GM18951 (cell line): ENCODE results near the gene PCED1B.
"Not testable (repeated sequence)": the region's sequence is repeated elsewhere in the genome, so short reads cannot be mapped to it uniquely, and the experiment has no call there.

Experiments used
- POLR2A ChIP-seq: IDR thresholded peaks from 4 replicates; pipeline ENCODE4 v1.6.1; 2011; ENCODE audit warnings: mild to moderate bottlenecking; ENCODE audit not compliant: insufficient read length, insufficient read depth; ENCODE audit errors: extremely low read depth
- in situ Hi-C: fragments of 300-500 bp; cut with MboI; formaldehyde crosslinking; loops from one replicate; pipeline ENCODE4 v1.12.0; 2022; ENCODE audit warnings: low sequenced_read_pairs, mixed read lengths, inconsistent platforms; ENCODE audit not compliant: unreplicated experiment

Gene PCED1B

GRCh38 chr12:47110011-47110541 is 30.7 kb downstream of the PCED1B start:
- in situ Hi-C loops: no loop called here
- no peak for TF ChIP-seq POLR2A

GRCh38 chr12:47110718-47111391 is 31.4 kb downstream of the PCED1B start:
- in situ Hi-C loops: no loop called here
- TF ChIP-seq POLR2A: no peak

- TF ChIP-seq POLR2A: no peak
Observed at GRCh38 chr12:47111392-47111778, 32.0 kb downstream of the PCED1B start.

GRCh38 chr12:47111854-47112253 is 32.4 kb downstream of the PCED1B start:
- in situ Hi-C loops: no loop called here
- TF ChIP-seq POLR2A: no peak

More at GRCh38 chr12:47111392-47111778, 32.0 kb downstream of the PCED1B start:
- in situ Hi-C loops: no loop called here

GRCh38 chr12:47112679-47113078 is 33.3 kb downstream of the PCED1B start:
- TF ChIP-seq POLR2A: no peak
- in situ Hi-C loops: no loop called here

- TF ChIP-seq POLR2A: no peak
- in situ Hi-C loops: no loop called here
Observed at GRCh38 chr12:47114481-47114892, 35.1 kb downstream of the PCED1B start.

- in situ Hi-C loops: not testable (repeated sequence)
Observed at GRCh38 chr12:47117305-47117704, 37.9 kb downstream of the PCED1B start.

GRCh38 chr12:47120736-47121135 is 41.3 kb downstream of the PCED1B start:
- in situ Hi-C loops: no loop called here
- TF ChIP-seq POLR2A: no peak

GRCh38 chr12:47121146-47121545 is 41.7 kb downstream of the PCED1B start:
- in situ Hi-C loops: no loop called here
- no peak for TF ChIP-seq POLR2A

GRCh38 chr12:47122602-47123001 is 43.2 kb downstream of the PCED1B start:
- in situ Hi-C loops: no loop called here
- no peak for TF ChIP-seq POLR2A

GRCh38 chr12:47123730-47124129 is 44.3 kb downstream of the PCED1B start:
- no peak for TF ChIP-seq POLR2A

GRCh38 chr12:47124451-47124850 is 45.0 kb downstream of the PCED1B start:
- in situ Hi-C loops: no loop called here
- no peak for TF ChIP-seq POLR2A

More at GRCh38 chr12:47123730-47124129, 44.3 kb downstream of the PCED1B start:
- in situ Hi-C loops: no loop called here

GRCh38 chr12:47126246-47126645 is 46.8 kb downstream of the PCED1B start:
- in situ Hi-C loops: no loop called here
- TF ChIP-seq POLR2A: no peak

- no peak for TF ChIP-seq POLR2A
- in situ Hi-C loops: no loop called here
Observed at GRCh38 chr12:47131011-47131410, 51.6 kb downstream of the PCED1B start.
